T-cell (primary cell): ENCODE measurements around the gene RAB19. TPM values are rescaled to one million over a fixed set of nuclear protein-coding genes. Genes with fewer than 3 reads are reported as not detected.
A peak's percentile ranks its signal among the peaks of the same experiment; 100 is the strongest.

Experiments used
- ATAC-seq, 4 experiments: fragments of 200-7000 bp in 3 of 4; fragments of 150-1000 bp in 1 of 4; cut with Tn5 transposase; replicated peaks in 1 of 4; 1 replicate in 3 of 4; 2 replicates in 1 of 4; pipeline ENCODE4 v1.10.0; 2021; ENCODE audit warnings: moderate library complexity in 3 of 4, mild to moderate bottlenecking in 2 of 4, moderate number of reproducible peaks in 1 of 4
- CTCF ChIA-PET, 2 donors: fragments of 300-600 bp; sonication (Branson Sonifier 250); formaldehyde crosslinking; loops; one replicate each; lab custom pipeline; 2022; ENCODE audit warnings: antibody characterized with exemption in 2 of 2; lab: Charles Lee
- POLR2A ChIA-PET, 2 donors: fragments of 300-600 bp; sonication (Branson Sonifier 250); formaldehyde crosslinking; loops; one replicate each; lab custom pipeline; 2022; ENCODE audit warnings: antibody characterized with exemption in 2 of 2; lab: Charles Lee
- DNase-seq, 35 experiments: peaks; one replicate each; pipeline versions ENCODE4 v3.0.0 to v3.0.0-alpha.2; 2013 to 2023
- H3K27ac ChIP-seq: one replicate; pipeline ENCODE4 v1.5.1; 2013; ENCODE audit warnings: low read length
- H3K27me3 ChIP-seq, 2 experiments: replicated peaks in 1 of 2; 1 replicate in 1 of 2; 2 replicates in 1 of 2; pipeline versions ENCODE4 v1.6.1 to v1.7.0; 2013; ENCODE audit warnings: low read length in 1 of 2, mixed read lengths in 1 of 2; ENCODE audit not compliant: control insufficient read depth in 2 of 2, insufficient read depth in 2 of 2; ENCODE audit errors: extremely low read depth in 1 of 2
- H3K36me3 ChIP-seq, 2 donors: 1 replicate in 1 of 2; 2 replicates in 1 of 2; pipeline versions ENCODE4 v1.6.1 to v1.7.0; 2013; ENCODE audit warnings: low read length in 1 of 2; ENCODE audit not compliant: control insufficient read depth in 2 of 2, insufficient read depth in 1 of 2; ENCODE audit errors: extremely low read depth in 1 of 2
- H3K4me1 ChIP-seq, 2 experiments: 1 replicate in 1 of 2; 2 replicates in 1 of 2; pipeline versions ENCODE4 v1.6.1 to v1.7.0; 2013; ENCODE audit warnings: low read length in 2 of 2, mixed read lengths in 1 of 2; ENCODE audit not compliant: insufficient read depth in 2 of 2, control insufficient read depth in 1 of 2; ENCODE audit errors: extremely low read depth in 1 of 2
- H3K4me3 ChIP-seq, 2 donors: 1 replicate in 1 of 2; 2 replicates in 1 of 2; pipeline versions ENCODE4 v1.5.1 to v1.7.0; 2013; ENCODE audit warnings: mild to moderate bottlenecking in 2 of 2, low read length in 1 of 2, moderate library complexity in 1 of 2; ENCODE audit not compliant: control insufficient read depth in 1 of 2; ENCODE audit errors: extremely low read depth in 1 of 2
- H3K9me3 ChIP-seq: 2 replicates; pipeline ENCODE4 v1.7.0; 2013
- H3K27ac Mint-ChIP-seq, 2 donors: one replicate each; pipeline ENCODE4 v1.8.0; 2020 to 2021; ENCODE audit warnings: mild to moderate bottlenecking in 2 of 2, mixed read lengths in 2 of 2
- H3K27me3 Mint-ChIP-seq, 2 donors: one replicate each; pipeline ENCODE4 v1.8.0; 2021 to 2022; ENCODE audit warnings: mixed read lengths in 2 of 2
- H3K36me3 Mint-ChIP-seq: one replicate; pipeline ENCODE4 v1.8.0; 2021; ENCODE audit warnings: mixed read lengths
- H3K4me1 Mint-ChIP-seq, 3 donors: one replicate each; pipeline ENCODE4 v1.8.0; 2020 to 2022; ENCODE audit warnings: mixed read lengths in 3 of 3, mild to moderate bottlenecking in 1 of 3
- H3K4me3 Mint-ChIP-seq, 3 donors: one replicate each; pipeline ENCODE4 v1.8.0; 2020 to 2022; ENCODE audit warnings: mild to moderate bottlenecking in 3 of 3, mixed read lengths in 3 of 3, moderate library complexity in 3 of 3
- H3K9me3 Mint-ChIP-seq, 3 donors: one replicate each; pipeline ENCODE4 v1.8.0; 2020 to 2022; ENCODE audit warnings: mixed read lengths in 3 of 3
- WGBS: methylation state at CpG from one replicate; pipeline ENCODE4 v1.1.5; 2013; ENCODE audit warnings: missing lambda C conversion rate; ENCODE audit not compliant: insufficient coverage; 5-methylcytosine and 5-hydroxymethylcytosine counted together
- total RNA-seq, 35 experiments: library from RNA in 6 of 35; stranded (reverse) in 6 of 35; fragments of 120-200 nt in 1 of 35; gene quantifications; one replicate each; pipeline versions ENCODE4 v1.2.1 to v1.2.4 and lab custom pipeline; 2013 to 2026

The RAB19 gene, protein sequence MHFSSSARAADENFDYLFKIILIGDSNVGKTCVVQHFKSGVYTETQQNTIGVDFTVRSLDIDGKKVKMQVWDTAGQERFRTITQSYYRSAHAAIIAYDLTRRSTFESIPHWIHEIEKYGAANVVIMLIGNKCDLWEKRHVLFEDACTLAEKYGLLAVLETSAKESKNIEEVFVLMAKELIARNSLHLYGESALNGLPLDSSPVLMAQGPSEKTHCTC
- 1 to 10 TPM; 4.3 to 8.9 (median 5.6) TPM for total RNA-seq
- total RNA-seq (2013), result 2.7 TPM
- total RNA-seq (lab: John Stamatoyannopoulos, UW), result 2.5 to 9.8 (median 4.3) reads per million in 29 experiments

- peak; percentile 85 to 93 (median 90) for ATAC-seq
- H3K36me3 ChIP-seq, result peaks cover 3 to 7% of the 10 kb centered on the region in 2 donors
- H3K27me3 ChIP-seq, result no peaks in the 10 kb centered on the region
- no peaks in the 10 kb centered on the region for H3K9me3 Mint-ChIP-seq
- H3K4me3 Mint-ChIP-seq, result peak within 1 kb of the TSS; percentile 93 to 100 (median 96)
- H3K27ac ChIP-seq, result peak within 1 kb of the TSS; percentile 76
- WGBS, result 2% methylated on average over 12 of the region's 22 CpGs
- ChIA-PET POLR2A (no interaction called here), CTCF (interaction anchor here in 1 of 2 donors (0.9 kb wide), 1 partner anchor 73 kb away, joined by 3 read pairs; no protein-coding TSS in a partner anchor)
- no peaks in the 10 kb centered on the region for H3K9me3 ChIP-seq
- H3K36me3 Mint-ChIP-seq, result peaks cover 13% of the 10 kb centered on the region
- peak within 1 kb of the TSS; percentile 98 for H3K27ac Mint-ChIP-seq
- H3K4me1 ChIP-seq, result peaks cover 5 to 17% of the 10 kb centered on the region in 2 experiments
- H3K27me3 Mint-ChIP-seq, result no peaks in the 10 kb centered on the region
- peak within 1 kb of the TSS; percentile 77 to 97 for H3K4me3 ChIP-seq
- peak; percentile 13 to 71 (median 39) for DNase-seq
- H3K4me1 Mint-ChIP-seq, result peaks cover 27 to 29% (median 28%) of the 10 kb centered on the region in 3 donors
Observed at GRCh38 chr7:140403878-140404564, at the start of gene RAB19. TSS of gene RAB19 (plus strand) at chr7:140404058. CDS start at chr7:140407647, 3,589 bp downstream.

GRCh38 chr7:140358024-140358411 is 45.8 kb upstream of the RAB19 start:
- Mint-ChIP-seq H3K4me1 (peaks cover 19 to 25% (median 22%) of the 10 kb centered on the region in 3 donors), H3K27me3 (no peaks in the 10 kb centered on the region), H3K27ac (peak overlapping the region; percentile 73 to 95), H3K9me3 (no peaks in the 10 kb centered on the region), H3K4me3 (peak overlapping the region in 1 of 3 donors; percentile 88), H3K36me3 (peaks cover 27% of the 10 kb centered on the region)
- DNase-seq (no peak), ATAC-seq (no peak)
- Histone ChIP-seq H3K36me3 (peaks cover 3 to 23% of the 10 kb centered on the region in 2 donors), H3K27me3 (no peaks in the 10 kb centered on the region), H3K4me3 (no peak overlapping the region), H3K4me1 (peaks cover 0 to 18% of the 10 kb centered on the region in 2 experiments), H3K9me3 (no peaks in the 10 kb centered on the region), H3K27ac (peak overlapping the region; percentile 46)
- ChIA-PET CTCF (interaction anchor here in 1 of 2 donors (0.6 kb wide), 2 partner anchors 340 to 425 kb away, joined by 4 read pairs; no protein-coding TSS in a partner anchor), POLR2A (interaction anchor here in 1 of 2 donors (0.5 kb wide), 1 partner anchor 37 kb away, joined by 4 read pairs; no protein-coding TSS in a partner anchor)
- WGBS, result no CpG with 5 or more reads among the region's 3 CpGs

DNA sequence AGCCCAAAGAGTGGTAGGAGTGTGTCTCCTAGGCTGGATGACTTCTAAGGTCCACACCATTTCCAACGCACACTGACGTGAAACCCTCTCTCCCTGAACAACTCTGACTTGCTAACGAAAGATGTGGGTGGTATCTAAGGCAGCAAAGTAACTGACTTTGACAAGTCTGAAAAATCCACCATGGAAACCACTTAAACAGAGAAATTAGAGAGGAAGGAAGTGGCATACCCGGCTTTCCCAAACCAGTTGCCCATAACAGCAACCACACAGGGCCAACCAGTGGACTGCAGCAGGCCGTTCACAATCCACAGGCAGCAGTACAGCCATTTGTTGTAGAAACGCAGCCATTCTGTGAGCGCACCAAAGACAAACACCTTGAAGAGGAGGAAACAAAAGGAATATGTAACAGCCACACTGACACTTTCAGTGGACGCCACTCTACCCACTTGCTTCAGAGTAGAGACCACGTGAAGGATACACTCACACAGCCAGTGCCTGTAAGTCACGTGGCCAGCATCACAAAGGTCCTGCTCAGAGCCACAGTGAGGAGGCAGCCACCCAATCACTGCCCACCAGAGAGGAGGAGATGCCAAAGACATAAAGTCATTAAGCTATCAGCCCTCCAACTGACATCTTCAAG is 45.3 kb upstream of the RAB19 start:
- ChIA-PET CTCF (interaction anchor here (0.6 kb wide), 3 partner anchors 40 to 426 kb away, joined by 4 read pairs; partner anchors contain the start of gene SLC37A3 (in 1 of the 2)), POLR2A (interaction anchor here in 1 of 2 donors (0.7 to 0.9 kb wide), 2 partner anchors 18 to 129 kb away, joined by 6 read pairs; no protein-coding TSS in a partner anchor)
- no peaks in the 10 kb centered on the region for H3K9me3 ChIP-seq
- DNase-seq (peak in 16 of 35 experiments; percentile 3 to 46 (median 12)), ATAC-seq (peak; percentile 44 to 63 (median 49))
- H3K27ac ChIP-seq, result peak overlapping the region; percentile 46
- H3K4me1 Mint-ChIP-seq, result peaks cover 19 to 25% (median 22%) of the 10 kb centered on the region in 3 donors
- H3K27me3 ChIP-seq, result no peaks in the 10 kb centered on the region
- H3K36me3 Mint-ChIP-seq, result peaks cover 24% of the 10 kb centered on the region
- H3K9me3 Mint-ChIP-seq, result no peaks in the 10 kb centered on the region
- H3K36me3 ChIP-seq, result peaks cover 3 to 20% of the 10 kb centered on the region in 2 donors
- peak overlapping the region in 1 of 2 donors; percentile 41 for H3K4me3 ChIP-seq
- peak overlapping the region; percentile 77 to 88 (median 79) for H3K4me3 Mint-ChIP-seq
- no peaks in the 10 kb centered on the region for H3K27me3 Mint-ChIP-seq
- 34% methylated on average over 4 of the region's 10 CpGs for WGBS
- peaks cover 0 to 18% of the 10 kb centered on the region in 2 experiments for H3K4me1 ChIP-seq
- peak overlapping the region; percentile 73 to 95 for H3K27ac Mint-ChIP-seq

DNA sequence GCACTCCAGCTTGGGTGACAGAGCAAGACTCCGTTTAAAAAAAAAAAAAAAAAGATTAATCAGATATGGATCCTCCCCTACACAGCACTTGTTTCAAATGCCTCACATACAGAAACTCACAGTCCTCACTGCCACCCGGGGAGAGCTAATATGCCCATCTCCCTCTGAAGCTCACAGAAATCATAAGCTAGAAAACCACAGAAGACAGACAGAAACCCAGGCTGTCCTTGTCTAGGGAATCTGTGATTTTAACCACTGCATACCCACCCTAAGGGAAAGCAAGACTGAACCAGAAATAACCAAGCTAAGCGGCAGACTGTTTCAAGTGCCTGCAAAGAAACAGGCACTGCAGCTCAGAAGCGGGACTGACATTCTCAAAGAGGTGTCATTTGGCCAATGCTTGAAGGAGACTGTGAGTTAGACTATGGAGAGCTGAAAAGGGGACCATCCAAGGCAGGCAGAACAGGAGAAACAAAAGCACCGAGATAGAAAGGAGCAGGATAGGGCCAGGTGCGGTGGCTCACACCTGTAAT is 43.1 kb upstream of the RAB19 start:
- Mint-ChIP-seq H3K27me3 (no peaks in the 10 kb centered on the region), H3K4me3 (no peak overlapping the region), H3K27ac (peak overlapping the region; percentile 39 to 81), H3K4me1 (peaks cover 19 to 25% (median 22%) of the 10 kb centered on the region in 3 donors), H3K9me3 (no peaks in the 10 kb centered on the region), H3K36me3 (peaks cover 20% of the 10 kb centered on the region)
- no peaks in the 10 kb centered on the region for H3K27me3 ChIP-seq
- POLR2A ChIA-PET, result interaction anchor here in 1 of 2 donors (0.6 to 0.7 kb wide), 2 partner anchors 9 to 35 kb away, joined by 3 to 5 read pairs; no protein-coding TSS in a partner anchor
- peaks cover 0 to 18% of the 10 kb centered on the region in 2 experiments for H3K4me1 ChIP-seq
- H3K4me3 ChIP-seq, result no peak overlapping the region
- H3K36me3 ChIP-seq, result peaks cover 3 to 10% of the 10 kb centered on the region in 2 donors
- H3K9me3 ChIP-seq, result no peaks in the 10 kb centered on the region
- CTCF ChIA-PET, result interaction anchor here in 1 of 2 donors (0.7 kb wide), 2 partner anchors 578 to 1878 kb away, joined by 4 to 5 read pairs; no protein-coding TSS in a partner anchor
- no peak overlapping the region for H3K27ac ChIP-seq
- DNase-seq, result no peak
- 60% methylated on average over 4 of the region's 6 CpGs for WGBS
- no peak for ATAC-seq

DNA sequence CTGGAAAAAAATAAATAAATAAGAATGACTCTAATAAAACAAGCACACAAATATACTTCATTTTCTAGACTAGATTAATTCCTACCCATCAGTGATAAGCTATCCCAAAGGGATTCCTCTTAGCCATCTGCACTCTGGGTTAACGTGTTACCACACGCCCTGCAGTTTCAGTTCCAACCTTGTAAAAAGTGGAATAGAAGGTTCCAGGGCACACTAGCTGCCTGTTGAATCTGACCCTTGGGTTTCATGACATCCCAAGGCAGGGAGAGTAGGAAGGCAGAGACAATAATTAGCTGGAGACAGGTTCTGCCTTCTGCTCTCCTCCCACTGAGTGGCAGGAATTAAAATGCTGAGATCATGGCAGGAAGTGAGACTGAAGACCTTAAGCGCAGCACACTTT is 39.0 kb upstream of the RAB19 start:
- Mint-ChIP-seq H3K27me3 (no peaks in the 10 kb centered on the region), H3K4me1 (peaks cover 5 to 7% (median 6%) of the 10 kb centered on the region in 3 donors), H3K4me3 (no peak overlapping the region), H3K36me3 (peaks cover 33% of the 10 kb centered on the region), H3K27ac (no peak overlapping the region), H3K9me3 (no peaks in the 10 kb centered on the region)
- no peak overlapping the region for H3K4me3 ChIP-seq
- WGBS, result no CpG with 5 or more reads among the region's 3 CpGs
- H3K27ac ChIP-seq, result no peak overlapping the region
- ATAC-seq (no peak), DNase-seq (no peak)
- peaks cover 0 to 3% of the 10 kb centered on the region in 2 experiments for H3K4me1 ChIP-seq
- H3K36me3 ChIP-seq, result peaks cover 0 to 18% of the 10 kb centered on the region in 2 donors
- no peaks in the 10 kb centered on the region for H3K9me3 ChIP-seq
- H3K27me3 ChIP-seq, result no peaks in the 10 kb centered on the region
- ChIA-PET POLR2A (no interaction called here), CTCF (no interaction called here)
